HepG2 (cell line): ENCODE data around the gene TNP2. TPM values are rescaled to one million over a fixed set of nuclear protein-coding genes. Genes with fewer than 3 reads are reported as not detected.

ENCODE experiments used
- CAMTA2 ChIP-seq: sonication (generic); formaldehyde crosslinking; IDR thresholded peaks from 2 replicates; pipeline ENCODE4 v1.4.0; 2020; ENCODE audit warnings: mild to moderate bottlenecking, missing genetic modification reagents, borderline replicate concordance
- CC2D1A ChIP-seq: sonication (generic); formaldehyde crosslinking; IDR thresholded peaks from 2 replicates; pipeline ENCODE4 v1.8.1; 2023; ENCODE audit warnings: mild to moderate bottlenecking, missing genetic modification reagents
- HMG20A ChIP-seq: IDR thresholded peaks from 2 replicates; pipeline ENCODE4 v1.6.1; 2016; ENCODE audit warnings: borderline replicate concordance
- HMGA1 ChIP-seq: sonication (generic); formaldehyde crosslinking; conservative IDR thresholded peaks from 2 replicates; pipeline ENCODE4 v1.4.0; 2020; ENCODE audit warnings: missing genetic modification reagents
- HNRNPLL ChIP-seq: fragments of 200-400 bp; formaldehyde crosslinking; IDR thresholded peaks from 2 replicates; pipeline ENCODE4 v1.6.1; 2017; ENCODE audit warnings: mild to moderate bottlenecking, low read depth, low read length; ENCODE audit not compliant: poor library complexity, severe bottlenecking
- IRF2 ChIP-seq: IDR thresholded peaks from 2 replicates; pipeline ENCODE4 v1.6.1; 2018; ENCODE audit warnings: missing genetic modification reagents, missing compliant biosample characterization
- KDM3A ChIP-seq: IDR thresholded peaks from 2 replicates; pipeline ENCODE4 v1.6.1; 2018; ENCODE audit warnings: low read depth, missing compliant biosample characterization
- REL ChIP-seq: sonication (generic); formaldehyde crosslinking; conservative IDR thresholded peaks from 2 replicates; pipeline ENCODE4 v1.8.0; 2022; ENCODE audit warnings: mild to moderate bottlenecking, missing genetic modification reagents, moderate library complexity
- TCF7 ChIP-seq: sonication (generic); IDR thresholded peaks from 2 replicates; pipeline ENCODE4 v1.6.1; 2016; ENCODE audit warnings: antibody characterized with exemption, low read depth
- ZBTB10 ChIP-seq: sonication (generic); formaldehyde crosslinking; IDR thresholded peaks from 2 replicates; pipeline ENCODE4 v1.4.0; 2020; ENCODE audit warnings: missing genetic modification reagents, borderline replicate concordance
- ZNF292 ChIP-seq: sonication (generic); formaldehyde crosslinking; IDR thresholded peaks from 2 replicates; pipeline ENCODE4 v1.8.1; 2022; ENCODE audit warnings: mild to moderate bottlenecking, low read depth, missing genetic modification reagents, borderline replicate concordance
- ZNF501 ChIP-seq: sonication (generic); formaldehyde crosslinking; IDR thresholded peaks from 2 replicates; pipeline ENCODE4 v1.5.1; 2020; ENCODE audit warnings: mild to moderate bottlenecking, moderate library complexity, missing genetic modification reagents
- ZNF547 ChIP-seq: sonication (generic); formaldehyde crosslinking; IDR thresholded peaks from 2 replicates; pipeline ENCODE4 v1.5.1; 2020; ENCODE audit warnings: mild to moderate bottlenecking, missing genetic modification reagents
- ZNF775 ChIP-seq: sonication (generic); formaldehyde crosslinking; IDR thresholded peaks from 2 replicates; pipeline ENCODE4 v1.4.0; 2020; ENCODE audit warnings: missing genetic modification reagents, mild to moderate bottlenecking, moderate library complexity, borderline replicate concordance
- polyA plus RNA-seq, 8 experiments: library from polyadenylated mRNA; depleted of rRNA in 3 of 8; stranded (reverse) in 7 of 8; unstranded in 1 of 8; fragments of >200 nt; fragmentation: Illumina TruSeq in 4 of 8; extraction: Trizol in 4 of 8; gene quantifications; 2 replicates each; pipeline versions ENCODE4 v1.2.1 to v1.2.3, GENCODE V29; 2011 to 2016; ENCODE audit warnings: low read depth in 4 of 8, missing spikeins in 1 of 8, mixed read lengths in 1 of 8; ENCODE audit not compliant: insufficient read depth in 1 of 8
- total RNA-seq, 5 experiments: library from RNA; depleted of rRNA; stranded (reverse); fragments of >200 nt; fragmentation: Illumina TruSeq; extraction: Trizol; gene quantifications; 2 replicates each; pipeline ENCODE4 v1.2.3, GENCODE V29; 2016; ENCODE audit warnings: low read depth in 1 of 5
- TF ChIP-seq, protein P1 (sequence below): sonication (generic); formaldehyde crosslinking; IDR thresholded peaks from 2 replicates; pipeline ENCODE4 v1.8.1; 2022; ENCODE audit warnings: low read depth, mild to moderate bottlenecking, missing genetic modification reagents
- TF ChIP-seq, protein P2 (sequence below): sonication (generic); formaldehyde crosslinking; IDR thresholded peaks from 2 replicates; pipeline ENCODE4 v1.5.0; 2020; ENCODE audit warnings: mild to moderate bottlenecking, missing genetic modification reagents, borderline replicate concordance
- TF ChIP-seq, protein P3 (sequence below): sonication (generic); formaldehyde crosslinking; IDR thresholded peaks from 2 replicates; pipeline ENCODE4 v1.5.1; 2020; ENCODE audit warnings: mild to moderate bottlenecking, missing genetic modification reagents, borderline replicate concordance

The TNP2 gene
- total and polyA plus RNA-seq, 2 of the 13 experiments (the other 11 are each of a cell fraction or from before 2014, with no cell fraction given) = not detected

GRCh38 chr16:11253995-11254912, 14.9 kb downstream of the TNP2 start (continued):
- TF ChIP-seq, protein P1, sequence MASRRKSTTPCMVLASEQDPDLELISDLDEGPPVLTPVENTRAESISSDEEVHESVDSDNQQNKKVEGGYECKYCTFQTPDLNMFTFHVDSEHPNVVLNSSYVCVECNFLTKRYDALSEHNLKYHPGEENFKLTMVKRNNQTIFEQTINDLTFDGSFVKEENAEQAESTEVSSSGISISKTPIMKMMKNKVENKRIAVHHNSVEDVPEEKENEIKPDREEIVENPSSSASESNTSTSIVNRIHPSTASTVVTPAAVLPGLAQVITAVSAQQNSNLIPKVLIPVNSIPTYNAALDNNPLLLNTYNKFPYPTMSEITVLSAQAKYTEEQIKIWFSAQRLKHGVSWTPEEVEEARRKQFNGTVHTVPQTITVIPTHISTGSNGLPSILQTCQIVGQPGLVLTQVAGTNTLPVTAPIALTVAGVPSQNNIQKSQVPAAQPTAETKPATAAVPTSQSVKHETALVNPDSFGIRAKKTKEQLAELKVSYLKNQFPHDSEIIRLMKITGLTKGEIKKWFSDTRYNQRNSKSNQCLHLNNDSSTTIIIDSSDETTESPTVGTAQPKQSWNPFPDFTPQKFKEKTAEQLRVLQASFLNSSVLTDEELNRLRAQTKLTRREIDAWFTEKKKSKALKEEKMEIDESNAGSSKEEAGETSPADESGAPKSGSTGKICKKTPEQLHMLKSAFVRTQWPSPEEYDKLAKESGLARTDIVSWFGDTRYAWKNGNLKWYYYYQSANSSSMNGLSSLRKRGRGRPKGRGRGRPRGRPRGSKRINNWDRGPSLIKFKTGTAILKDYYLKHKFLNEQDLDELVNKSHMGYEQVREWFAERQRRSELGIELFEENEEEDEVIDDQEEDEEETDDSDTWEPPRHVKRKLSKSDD (CRISPR knock-in tag) = peak; percentile 6; the same call in 1 of the 2 replicates
- TF ChIP-seq CAMTA2 (CRISPR knock-in tag) = no peak
- TF ChIP-seq KDM3A (CRISPR knock-in tag) = 0 out of 2 replicates have a peak, but pooled peaks have one; percentile 28
- TF ChIP-seq HMGA1 = no peak
- no peak for TF ChIP-seq ZNF775
- TF ChIP-seq HNRNPLL = peak; percentile 16
- TF ChIP-seq CC2D1A (CRISPR knock-in tag) = no peak
- no peak for TF ChIP-seq ZNF501 (CRISPR knock-in tag)
- no peak for TF ChIP-seq ZNF292 (CRISPR knock-in tag)
- TF ChIP-seq, protein P2, sequence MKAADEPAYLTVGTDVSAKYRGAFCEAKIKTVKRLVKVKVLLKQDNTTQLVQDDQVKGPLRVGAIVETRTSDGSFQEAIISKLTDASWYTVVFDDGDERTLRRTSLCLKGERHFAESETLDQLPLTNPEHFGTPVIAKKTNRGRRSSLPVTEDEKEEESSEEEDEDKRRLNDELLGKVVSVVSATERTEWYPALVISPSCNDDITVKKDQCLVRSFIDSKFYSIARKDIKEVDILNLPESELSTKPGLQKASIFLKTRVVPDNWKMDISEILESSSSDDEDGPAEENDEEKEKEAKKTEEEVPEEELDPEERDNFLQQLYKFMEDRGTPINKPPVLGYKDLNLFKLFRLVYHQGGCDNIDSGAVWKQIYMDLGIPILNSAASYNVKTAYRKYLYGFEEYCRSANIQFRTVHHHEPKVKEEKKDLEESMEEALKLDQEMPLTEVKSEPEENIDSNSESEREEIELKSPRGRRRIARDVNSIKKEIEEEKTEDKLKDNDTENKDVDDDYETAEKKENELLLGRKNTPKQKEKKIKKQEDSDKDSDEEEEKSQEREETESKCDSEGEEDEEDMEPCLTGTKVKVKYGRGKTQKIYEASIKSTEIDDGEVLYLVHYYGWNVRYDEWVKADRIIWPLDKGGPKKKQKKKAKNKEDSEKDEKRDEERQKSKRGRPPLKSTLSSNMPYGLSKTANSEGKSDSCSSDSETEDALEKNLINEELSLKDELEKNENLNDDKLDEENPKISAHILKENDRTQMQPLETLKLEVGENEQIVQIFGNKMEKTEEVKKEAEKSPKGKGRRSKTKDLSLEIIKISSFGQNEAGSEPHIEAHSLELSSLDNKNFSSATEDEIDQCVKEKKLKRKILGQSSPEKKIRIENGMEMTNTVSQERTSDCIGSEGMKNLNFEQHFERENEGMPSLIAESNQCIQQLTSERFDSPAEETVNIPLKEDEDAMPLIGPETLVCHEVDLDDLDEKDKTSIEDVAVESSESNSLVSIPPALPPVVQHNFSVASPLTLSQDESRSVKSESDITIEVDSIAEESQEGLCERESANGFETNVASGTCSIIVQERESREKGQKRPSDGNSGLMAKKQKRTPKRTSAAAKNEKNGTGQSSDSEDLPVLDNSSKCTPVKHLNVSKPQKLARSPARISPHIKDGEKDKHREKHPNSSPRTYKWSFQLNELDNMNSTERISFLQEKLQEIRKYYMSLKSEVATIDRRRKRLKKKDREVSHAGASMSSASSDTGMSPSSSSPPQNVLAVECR (CRISPR knock-in tag) = peak; percentile 22; the same call in 1 of the 2 replicates
- no peak for TF ChIP-seq ZBTB10 (CRISPR knock-in tag)
- TF ChIP-seq REL (CRISPR knock-in tag) = 0 out of 2 replicates have a peak, but pooled peaks have one; percentile 33
- TF ChIP-seq IRF2 = no peak
- TF ChIP-seq TCF7 = no peak
- 0 out of 2 replicates have a peak, but pooled peaks have one; percentile 17 for TF ChIP-seq ZNF547 (CRISPR knock-in tag)
- no peak for TF ChIP-seq HMG20A (CRISPR knock-in tag)
- TF ChIP-seq, protein P3, sequence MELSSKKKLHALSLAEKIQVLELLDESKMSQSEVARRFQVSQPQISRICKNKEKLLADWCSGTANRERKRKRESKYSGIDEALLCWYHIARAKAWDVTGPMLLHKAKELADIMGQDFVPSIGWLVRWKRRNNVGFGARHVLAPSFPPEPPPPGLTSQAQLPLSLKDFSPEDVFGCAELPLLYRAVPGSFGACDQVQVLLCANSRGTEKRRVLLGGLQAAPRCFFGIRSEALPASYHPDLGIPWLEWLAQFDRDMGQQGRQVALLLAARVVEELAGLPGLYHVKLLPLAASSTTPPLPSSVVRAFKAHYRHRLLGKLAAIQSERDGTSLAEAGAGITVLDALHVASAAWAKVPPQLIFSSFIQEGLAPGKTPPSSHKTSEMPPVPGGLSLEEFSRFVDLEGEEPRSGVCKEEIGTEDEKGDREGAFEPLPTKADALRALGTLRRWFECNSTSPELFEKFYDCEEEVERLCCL (CRISPR knock-in tag) = no peak
